ENCODE results near the gene LUZP2. TPM values are rescaled to one million over a fixed set of nuclear protein-coding genes. Genes with fewer than 3 reads are reported as not detected.

LUZP2 gene
- total RNA-seq, 1 donor from 2014 or later, result 0.49 TPM

GRCh38 chr11:24636291-24636629 lies 139.4 kb downstream of the LUZP2 start:
- Histone ChIP-seq H3K9me3 (no peaks in the 10 kb centered on the region), H3K36me3 (no peaks in the 10 kb centered on the region), H3K27ac (no peak overlapping the region), H3K27me3 (no peaks in the 10 kb centered on the region), H3K4me3 (no peak overlapping the region), H3K4me1 (no peaks in the 10 kb centered on the region)
- TF ChIP-seq POLR2A (IDR thresholded peaks at IDR 0.05) (no peak), POLR2AphosphoS5 (IDR thresholded peaks at IDR 0.05; ENCODE audit: insufficient read depth in 1 of 2, low read depth in 1 of 2) (no peak), CTCF (IDR thresholded peaks at IDR 0.05) (no peak)
- intact Hi-C loops (cut with DNase I), result no loop called here
- DNase-seq (ENCODE audit: extremely low spot score in 2 of 2), result no peak

GRCh38 chr11:24637520-24637919 lies 140.7 kb downstream of the LUZP2 start:
- Histone ChIP-seq H3K4me1 (no peaks in the 10 kb centered on the region), H3K27me3 (no peaks in the 10 kb centered on the region), H3K27ac (no peak overlapping the region), H3K4me3 (no peak overlapping the region), H3K9me3 (no peaks in the 10 kb centered on the region), H3K36me3 (no peaks in the 10 kb centered on the region)
- DNase-seq (ENCODE audit: extremely low spot score in 2 of 2), result no peak
- intact Hi-C loops (cut with DNase I), result no loop called here
- TF ChIP-seq POLR2AphosphoS5 (IDR thresholded peaks at IDR 0.05; ENCODE audit: insufficient read depth in 1 of 2, low read depth in 1 of 2) (no peak), POLR2A (IDR thresholded peaks at IDR 0.05) (no peak), CTCF (IDR thresholded peaks at IDR 0.05) (no peak)

GRCh38 chr11:24642648-24643047 lies 145.8 kb downstream of the LUZP2 start:
- TF ChIP-seq POLR2AphosphoS5 (IDR thresholded peaks at IDR 0.05; ENCODE audit: insufficient read depth in 1 of 2, low read depth in 1 of 2) (no peak), CTCF (IDR thresholded peaks at IDR 0.05) (no peak), POLR2A (IDR thresholded peaks at IDR 0.05) (no peak)
- H3K9me3 ChIP-seq, result no peaks in the 10 kb centered on the region
- H3K27me3 ChIP-seq, result no peaks in the 10 kb centered on the region
- H3K36me3 ChIP-seq, result no peaks in the 10 kb centered on the region
- no peaks in the 10 kb centered on the region for H3K4me1 ChIP-seq
- intact Hi-C loops (cut with DNase I), result no loop called here
- no peak overlapping the region for H3K4me3 ChIP-seq
- no peak overlapping the region for H3K27ac ChIP-seq
- no peak for DNase-seq (ENCODE audit: extremely low spot score in 2 of 2)

GRCh38 chr11:24645563-24645962 lies 148.7 kb downstream of the LUZP2 start:
- no peaks in the 10 kb centered on the region for H3K4me1 ChIP-seq
- TF ChIP-seq POLR2AphosphoS5 (IDR thresholded peaks at IDR 0.05; ENCODE audit: insufficient read depth in 1 of 2, low read depth in 1 of 2) (no peak), CTCF (IDR thresholded peaks at IDR 0.05) (no peak), POLR2A (IDR thresholded peaks at IDR 0.05) (no peak)
- H3K27ac ChIP-seq, result no peak overlapping the region
- no peak overlapping the region for H3K4me3 ChIP-seq
- H3K36me3 ChIP-seq, result no peaks in the 10 kb centered on the region
- H3K27me3 ChIP-seq, result no peaks in the 10 kb centered on the region
- intact Hi-C loops (cut with DNase I), result no loop called here
- H3K9me3 ChIP-seq, result no peaks in the 10 kb centered on the region
- DNase-seq (ENCODE audit: extremely low spot score in 2 of 2), result no peak

GRCh38 chr11:24651873-24652272 lies 155.0 kb downstream of the LUZP2 start:
- intact Hi-C loops (cut with DNase I), result no loop called here
- no peaks in the 10 kb centered on the region for H3K4me1 ChIP-seq
- H3K27me3 ChIP-seq, result no peaks in the 10 kb centered on the region
- no peak for TF ChIP-seq POLR2AphosphoS5 (IDR thresholded peaks at IDR 0.05; ENCODE audit: insufficient read depth in 1 of 2, low read depth in 1 of 2)
- TF ChIP-seq CTCF (IDR thresholded peaks at IDR 0.05), result no peak
- TF ChIP-seq POLR2A (IDR thresholded peaks at IDR 0.05), result no peak
- no peak for DNase-seq (ENCODE audit: extremely low spot score in 2 of 2)
- no peak overlapping the region for H3K4me3 ChIP-seq
- no peak overlapping the region for H3K27ac ChIP-seq
- no peaks in the 10 kb centered on the region for H3K36me3 ChIP-seq
- no peaks in the 10 kb centered on the region for H3K9me3 ChIP-seq
